Testis (tissue), 3 donors: Measurements from ENCODE around the gene CDC14A. TPM values are rescaled to one million over a fixed set of nuclear protein-coding genes. Genes with fewer than 3 reads are reported as not detected.

Source experiments
- DNase-seq: peaks from one replicate; pipeline ENCODE4 v3.0.0-alpha.2; 2019
- H3K27ac ChIP-seq, 2 donors: fragments of 200-600 bp; sonication (generic); one replicate each; pipeline ENCODE4 v1.5.1; 2019
- H3K27me3 ChIP-seq: fragments of 200-600 bp; sonication (generic); one replicate; pipeline ENCODE4 v1.5.1; 2019
- H3K36me3 ChIP-seq: fragments of 200-600 bp; sonication (generic); one replicate; pipeline ENCODE4 v1.5.1; 2017; ENCODE audit warnings: low read depth; ENCODE audit errors: missing control alignments
- H3K4me1 ChIP-seq: fragments of 200-600 bp; sonication (generic); one replicate; pipeline ENCODE4 v1.5.1; 2019
- H3K4me3 ChIP-seq, 2 donors: fragments of 200-600 bp; sonication (generic); one replicate each; pipeline ENCODE4 v1.5.1; 2017 to 2019
- H3K9me3 ChIP-seq: fragments of 200-600 bp; sonication (generic); one replicate; pipeline ENCODE4 v1.5.1; 2017
- POLR2A ChIP-seq: fragments of 450-650 bp; IDR thresholded peaks from one replicate; pipeline ENCODE4 v1.6.1; 2017; ENCODE audit warnings: antibody characterized with exemption, mild to moderate bottlenecking, moderate library complexity
- WGBS, 2 donors: methylation state at CpG; one replicate each; pipeline ENCODE4 v1.1.5; 2018; 5-methylcytosine and 5-hydroxymethylcytosine counted together
- intact Hi-C: fragments of 100-400 bp; cut with DNase I; formaldehyde crosslinking; loops from one replicate; pipeline ENCODE4 v1.15.1; 2023; ENCODE audit warnings: low total_unique reads
- polyA plus RNA-seq: library from polyadenylated mRNA; stranded (reverse); fragments of 350-450 nt; fragmentation: Illumina TruSeq; extraction: RNeasy Lipid Tissue Mini Kit (QIAGEN cat#74804); gene quantifications from one replicate; pipeline ENCODE4 v1.2.3, GENCODE V29; 2014; ENCODE audit warnings: low read depth, low replicate concordance; ENCODE audit not compliant: insufficient read depth
- total RNA-seq, 2 donors: library from RNA; depleted of rRNA; stranded (reverse); fragments of >200 nt; gene quantifications; one replicate each; pipeline ENCODE4 v1.2.3, GENCODE V29; 2016
- TF ChIP-seq, protein P1 (sequence below), 3 experiments: fragments of 450-650 bp in 2 of 3; fragments of 200-600 bp in 1 of 3; sonication (generic) in 1 of 3; IDR thresholded peaks; one replicate each; pipeline ENCODE4 v1.5.1; 2016 to 2019; ENCODE audit warnings: antibody characterized with exemption in 3 of 3, mild to moderate bottlenecking in 2 of 3, moderate library complexity in 1 of 3

The CDC14A gene
- total and polyA plus RNA-seq, 3 donors from 2014 or later: 28.3 to 55.9 (median 40.6) TPM

- TF ChIP-seq, protein P1, sequence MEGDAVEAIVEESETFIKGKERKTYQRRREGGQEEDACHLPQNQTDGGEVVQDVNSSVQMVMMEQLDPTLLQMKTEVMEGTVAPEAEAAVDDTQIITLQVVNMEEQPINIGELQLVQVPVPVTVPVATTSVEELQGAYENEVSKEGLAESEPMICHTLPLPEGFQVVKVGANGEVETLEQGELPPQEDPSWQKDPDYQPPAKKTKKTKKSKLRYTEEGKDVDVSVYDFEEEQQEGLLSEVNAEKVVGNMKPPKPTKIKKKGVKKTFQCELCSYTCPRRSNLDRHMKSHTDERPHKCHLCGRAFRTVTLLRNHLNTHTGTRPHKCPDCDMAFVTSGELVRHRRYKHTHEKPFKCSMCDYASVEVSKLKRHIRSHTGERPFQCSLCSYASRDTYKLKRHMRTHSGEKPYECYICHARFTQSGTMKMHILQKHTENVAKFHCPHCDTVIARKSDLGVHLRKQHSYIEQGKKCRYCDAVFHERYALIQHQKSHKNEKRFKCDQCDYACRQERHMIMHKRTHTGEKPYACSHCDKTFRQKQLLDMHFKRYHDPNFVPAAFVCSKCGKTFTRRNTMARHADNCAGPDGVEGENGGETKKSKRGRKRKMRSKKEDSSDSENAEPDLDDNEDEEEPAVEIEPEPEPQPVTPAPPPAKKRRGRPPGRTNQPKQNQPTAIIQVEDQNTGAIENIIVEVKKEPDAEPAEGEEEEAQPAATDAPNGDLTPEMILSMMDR (IDR thresholded peaks at IDR 0.05): no peak
- TF ChIP-seq POLR2A: no peak
- Histone ChIP-seq H3K27ac (no peak overlapping the region), H3K9me3 (no peaks in the 10 kb centered on the region), H3K36me3 (no peaks in the 10 kb centered on the region), H3K4me3 (no peak overlapping the region), H3K4me1 (peaks cover 10% of the 10 kb centered on the region), H3K27me3 (no peaks in the 10 kb centered on the region)
- no peak for DNase-seq
- intact Hi-C loops: no loop called here
- 86 to 100% methylated on average over 1 of the region's 1 CpG for WGBS, 2 donors
Measured at GRCh38 chr1:100441651-100442050, 89.3 kb downstream of the CDC14A start.

DNA sequence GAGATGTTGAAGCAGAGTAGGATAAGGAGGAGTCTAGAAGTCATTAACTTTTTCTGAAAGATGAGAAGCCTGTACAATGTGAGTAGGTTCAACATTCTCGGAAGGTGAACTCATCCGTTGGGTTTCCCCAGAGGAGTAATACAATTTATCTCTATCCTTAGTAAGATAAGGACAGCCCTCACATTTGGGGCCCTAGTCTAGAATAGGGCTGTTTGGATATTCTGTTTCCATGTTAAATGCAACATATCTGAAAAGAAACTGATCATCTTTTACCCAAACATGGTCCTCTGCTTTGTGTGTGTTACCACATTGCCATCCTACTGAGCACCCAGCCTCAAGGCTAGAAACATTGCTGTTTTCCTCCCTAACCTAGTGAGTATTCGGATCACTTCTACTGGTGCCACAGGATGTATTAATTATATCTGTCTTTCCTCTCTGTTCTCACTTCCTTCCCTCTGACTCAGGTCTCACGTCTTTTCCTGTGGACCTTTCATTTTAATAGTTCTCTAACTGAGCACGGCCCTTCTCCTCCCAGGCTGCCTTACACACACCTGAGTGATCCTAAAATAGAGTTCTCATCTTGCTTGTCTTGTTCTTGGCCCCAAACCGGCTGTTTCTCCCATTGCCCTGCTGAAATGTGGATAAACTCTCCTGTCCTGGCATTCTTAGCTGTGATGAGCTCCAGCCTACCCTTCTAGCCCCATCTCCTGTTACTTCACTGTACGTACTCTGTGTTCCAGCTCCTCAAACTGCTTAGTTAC is 91.7 kb downstream of the CDC14A start:
- Histone ChIP-seq H3K36me3 (no peaks in the 10 kb centered on the region), H3K9me3 (no peaks in the 10 kb centered on the region), H3K4me3 (no peak overlapping the region), H3K4me1 (peaks cover 10% of the 10 kb centered on the region), H3K27ac (peak overlapping the region in 1 of 2 donors; percentile 22), H3K27me3 (no peaks in the 10 kb centered on the region)
- intact Hi-C loops: no loop called here
- no peak for TF ChIP-seq POLR2A
- TF ChIP-seq, protein P1 (IDR thresholded peaks at IDR 0.05): no peak
- DNase-seq: peak; percentile 17
- 36 to 41% methylated on average over 7 of the region's 7 CpGs for WGBS, 2 donors

GRCh38 chr1:100445565-100445964 is 93.3 kb downstream of the CDC14A start:
- intact Hi-C loops: no loop called here
- H3K36me3 ChIP-seq: no peaks in the 10 kb centered on the region
- H3K27me3 ChIP-seq: no peaks in the 10 kb centered on the region
- peaks cover 10% of the 10 kb centered on the region for H3K4me1 ChIP-seq
- no peak for DNase-seq
- H3K4me3 ChIP-seq: no peak overlapping the region
- H3K9me3 ChIP-seq: no peaks in the 10 kb centered on the region
- TF ChIP-seq, protein P1 (IDR thresholded peaks at IDR 0.05): no peak
- no peak for TF ChIP-seq POLR2A
- no peak overlapping the region for H3K27ac ChIP-seq

DNA sequence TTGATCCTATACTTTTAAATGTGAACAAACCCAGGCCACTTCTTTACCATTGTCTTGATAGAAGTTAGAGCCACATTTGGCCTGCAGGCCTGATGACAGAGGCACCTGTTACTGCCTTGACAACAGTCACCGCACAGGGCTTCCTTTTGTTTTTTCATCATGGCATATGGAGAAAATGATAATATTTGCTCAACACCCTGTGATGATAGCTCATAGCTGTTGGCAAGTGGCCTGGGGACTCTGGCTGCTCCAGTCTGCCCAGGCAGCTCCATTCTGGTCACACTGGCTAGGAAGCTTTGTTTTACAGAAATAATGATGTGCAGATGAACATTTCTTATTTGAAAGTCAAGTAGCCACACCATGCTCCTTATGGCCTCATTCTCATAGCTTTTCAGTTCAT is 96.1 kb downstream of the CDC14A start:
- Histone ChIP-seq H3K4me1 (peaks cover 10% of the 10 kb centered on the region), H3K27ac (no peak overlapping the region), H3K27me3 (no peaks in the 10 kb centered on the region), H3K36me3 (no peaks in the 10 kb centered on the region), H3K9me3 (no peaks in the 10 kb centered on the region), H3K4me3 (no peak overlapping the region)
- no peak for DNase-seq
- 88 to 94% methylated on average over 1 of the region's 1 CpG for WGBS, 2 donors
- intact Hi-C loops: no loop called here
- TF ChIP-seq, protein P1 (IDR thresholded peaks at IDR 0.05): no peak
- TF ChIP-seq POLR2A: no peak

- H3K36me3 ChIP-seq: no peaks in the 10 kb centered on the region
- intact Hi-C loops: no loop called here
- H3K4me1 ChIP-seq: no peaks in the 10 kb centered on the region
- no peak overlapping the region for H3K27ac ChIP-seq
- no peaks in the 10 kb centered on the region for H3K27me3 ChIP-seq
- H3K4me3 ChIP-seq: no peak overlapping the region
- no peaks in the 10 kb centered on the region for H3K9me3 ChIP-seq
- DNase-seq: no peak
- TF ChIP-seq, protein P1 (IDR thresholded peaks at IDR 0.05): no peak
- no peak for TF ChIP-seq POLR2A
- WGBS, 2 donors: 78 to 84% methylated on average over 4 of the region's 4 CpGs
Measured at GRCh38 chr1:100449477-100449876, 97.2 kb downstream of the CDC14A start.
